ENCODE data around the gene IRGC. TPM values are rescaled to one million over a fixed set of nuclear protein-coding genes. Genes with fewer than 3 reads are reported as not detected.

IRGC gene
- total RNA-seq, 1 donor from 2014 or later, result not detected

- DNase-seq (ENCODE audit: extremely low read depth, low read depth, low spot score), result no peak
Observed at GRCh38 chr19:43690890-43691289, 25.0 kb upstream of the IRGC start.

- DNase-seq (ENCODE audit: extremely low read depth, low read depth, low spot score), result no peak
Observed at GRCh38 chr19:43691755-43692154, 24.1 kb upstream of the IRGC start.

GRCh38 chr19:43692385-43692784 lies 23.5 kb upstream of the IRGC start:
- no peak for DNase-seq (ENCODE audit: extremely low read depth, low read depth, low spot score)

GRCh38 chr19:43692877-43693276 lies 23.0 kb upstream of the IRGC start:
- no peak for DNase-seq (ENCODE audit: extremely low read depth, low read depth, low spot score)

GRCh38 chr19:43694553-43694952 lies 21.3 kb upstream of the IRGC start:
- DNase-seq (ENCODE audit: extremely low read depth, low read depth, low spot score), result no peak

- DNase-seq (ENCODE audit: extremely low read depth, low read depth, low spot score), result no peak
Observed at GRCh38 chr19:43695985-43696704, 19.7 kb upstream of the IRGC start.

GRCh38 chr19:43697295-43697694 lies 18.6 kb upstream of the IRGC start:
- no peak for DNase-seq (ENCODE audit: extremely low read depth, low read depth, low spot score)

- DNase-seq (ENCODE audit: extremely low read depth, low read depth, low spot score), result no peak
Observed at GRCh38 chr19:43699506-43700394, 16.1 kb upstream of the IRGC start.

GRCh38 chr19:43700395-43701000 lies 15.4 kb upstream of the IRGC start:
- no peak for DNase-seq (ENCODE audit: extremely low read depth, low read depth, low spot score)

- no peak for DNase-seq (ENCODE audit: extremely low read depth, low read depth, low spot score)
Observed at GRCh38 chr19:43704002-43704705, 11.7 kb upstream of the IRGC start.

GRCh38 chr19:43705729-43706128 lies 10.1 kb upstream of the IRGC start:
- DNase-seq (ENCODE audit: extremely low read depth, low read depth, low spot score), result no peak

- DNase-seq (ENCODE audit: extremely low read depth, low read depth, low spot score), result no peak
Observed at GRCh38 chr19:43707158-43707712, 8.6 kb upstream of the IRGC start.

- DNase-seq (ENCODE audit: extremely low read depth, low read depth, low spot score), result no peak
Observed at GRCh38 chr19:43708716-43709115, 7.2 kb upstream of the IRGC start.

GRCh38 chr19:43711751-43712355 lies 4.0 kb upstream of the IRGC start:
- no peak for DNase-seq (ENCODE audit: extremely low read depth, low read depth, low spot score)

GRCh38 chr19:43713208-43713607 lies 2.7 kb upstream of the IRGC start:
- no peak for DNase-seq (ENCODE audit: extremely low read depth, low read depth, low spot score)

- DNase-seq (ENCODE audit: extremely low read depth, low read depth, low spot score), result no peak
Observed at GRCh38 chr19:43718627-43719377, 2.9 kb downstream of the IRGC start.

- DNase-seq (ENCODE audit: extremely low read depth, low read depth, low spot score), result no peak
Observed at GRCh38 chr19:43719378-43719868, 3.5 kb downstream of the IRGC start.

GRCh38 chr19:43719918-43720317 lies 4.0 kb downstream of the IRGC start:
- DNase-seq (ENCODE audit: extremely low read depth, low read depth, low spot score), result no peak

GRCh38 chr19:43720936-43721335 lies 5.1 kb downstream of the IRGC start:
- no peak for DNase-seq (ENCODE audit: extremely low read depth, low read depth, low spot score)
